ENCODE data around the gene HINT3. TPM values are rescaled to one million over a fixed set of nuclear protein-coding genes. Genes with fewer than 3 reads are reported as not detected.

The HINT3 gene
- total RNA-seq, 1 donor from 2014 or later = 20.9 TPM

DNA sequence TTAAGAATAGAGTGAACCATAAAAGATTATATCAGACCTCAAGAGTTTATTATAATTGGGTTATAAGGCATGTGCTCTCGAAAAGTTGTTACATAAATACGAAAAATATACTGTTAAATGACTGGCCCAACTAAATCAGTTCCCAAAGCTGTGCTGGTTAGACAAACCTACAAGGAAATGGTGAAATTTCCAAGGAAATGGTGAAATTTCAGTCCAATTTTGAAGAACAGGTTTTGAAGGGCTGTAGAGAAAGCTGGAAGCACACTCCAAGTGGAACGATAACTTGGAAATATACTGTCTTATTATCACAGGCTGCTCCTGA is 29.4 kb downstream of the HINT3 start:
- DNase-seq (ENCODE audit: low spot score, unreplicated experiment) = no peak
- Mint-ChIP-seq H3K4me1 (ENCODE audit: low read depth) (peaks cover 13% of the 10 kb centered on the region), H3K9me3 (ENCODE audit: low read depth) (no peaks in the 10 kb centered on the region), H3K4me3 (ENCODE audit: low read depth) (no peak overlapping the region), H3K27me3 (no peaks in the 10 kb centered on the region), H3K36me3 (ENCODE audit: insufficient read depth) (no peaks in the 10 kb centered on the region), H3K27ac (no peak overlapping the region)
- TF ChIP-seq CTCF (IDR thresholded peaks at IDR 0.05; ENCODE audit: unreplicated experiment) = no peak

- H3K27me3 Mint-ChIP-seq = no peaks in the 10 kb centered on the region
- H3K4me3 Mint-ChIP-seq (ENCODE audit: low read depth) = peak within 1 kb of the TSS; percentile 24
Measured at GRCh38 chr6:125986301-125987025, 29.9 kb downstream of the HINT3 start, which contains the start of gene TRMT11. TRMT11 (plus strand) TSS chr6:125986540; CDS start chr6:125986551, 11 bp downstream.

GRCh38 chr6:125987026-125987617 is 30.6 kb downstream of the HINT3 start:
- Mint-ChIP-seq H3K9me3 (ENCODE audit: low read depth) (no peaks in the 10 kb centered on the region), H3K4me3 (ENCODE audit: low read depth) (no peak overlapping the region), H3K27me3 (no peaks in the 10 kb centered on the region), H3K27ac (no peak overlapping the region), H3K36me3 (ENCODE audit: insufficient read depth) (no peaks in the 10 kb centered on the region), H3K4me1 (ENCODE audit: low read depth) (peaks cover 13% of the 10 kb centered on the region)
- DNase-seq (ENCODE audit: low spot score, unreplicated experiment) = no peak
- TF ChIP-seq CTCF (IDR thresholded peaks at IDR 0.05; ENCODE audit: unreplicated experiment) = no peak

More at GRCh38 chr6:125986301-125987025, 29.9 kb downstream of the HINT3 start, which contains the start of gene TRMT11:
- peak; percentile 24 for TF ChIP-seq CTCF (IDR thresholded peaks at IDR 0.05; ENCODE audit: unreplicated experiment)
- Mint-ChIP-seq H3K27ac (no peak within 1 kb of the TSS), H3K36me3 (ENCODE audit: insufficient read depth) (no peaks in the 10 kb centered on the region), H3K9me3 (ENCODE audit: low read depth) (no peaks in the 10 kb centered on the region), H3K4me1 (ENCODE audit: low read depth) (peaks cover 13% of the 10 kb centered on the region)
- peak; percentile 87 for DNase-seq (ENCODE audit: low spot score, unreplicated experiment)

DNA sequence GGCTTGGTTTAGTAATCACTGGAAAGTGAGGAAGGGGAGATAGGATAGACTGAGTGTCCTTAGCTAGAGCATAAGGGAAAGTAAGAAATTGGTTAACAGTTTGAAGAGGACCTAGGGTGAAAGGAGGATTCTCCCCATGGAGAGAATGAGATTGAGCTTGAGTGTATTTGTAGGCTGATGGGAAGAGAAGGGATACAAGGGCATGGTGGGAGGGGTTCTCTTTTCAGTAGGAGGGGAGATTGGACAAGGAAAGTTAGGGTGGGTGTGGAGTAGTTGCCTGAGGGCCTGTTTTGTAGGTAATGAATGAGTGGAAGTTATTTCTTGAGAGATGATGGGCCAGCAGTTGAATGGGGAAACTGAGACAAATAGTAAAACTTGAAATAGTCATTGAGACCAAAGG is 31.7 kb downstream of the HINT3 start:
- Mint-ChIP-seq H3K27me3 (no peaks in the 10 kb centered on the region), H3K9me3 (ENCODE audit: low read depth) (no peaks in the 10 kb centered on the region), H3K27ac (no peak overlapping the region), H3K4me3 (ENCODE audit: low read depth) (no peak overlapping the region), H3K4me1 (ENCODE audit: low read depth) (peaks cover 13% of the 10 kb centered on the region), H3K36me3 (ENCODE audit: insufficient read depth) (no peaks in the 10 kb centered on the region)
- TF ChIP-seq CTCF (IDR thresholded peaks at IDR 0.05; ENCODE audit: unreplicated experiment) = no peak
- no peak for DNase-seq (ENCODE audit: low spot score, unreplicated experiment)

DNA sequence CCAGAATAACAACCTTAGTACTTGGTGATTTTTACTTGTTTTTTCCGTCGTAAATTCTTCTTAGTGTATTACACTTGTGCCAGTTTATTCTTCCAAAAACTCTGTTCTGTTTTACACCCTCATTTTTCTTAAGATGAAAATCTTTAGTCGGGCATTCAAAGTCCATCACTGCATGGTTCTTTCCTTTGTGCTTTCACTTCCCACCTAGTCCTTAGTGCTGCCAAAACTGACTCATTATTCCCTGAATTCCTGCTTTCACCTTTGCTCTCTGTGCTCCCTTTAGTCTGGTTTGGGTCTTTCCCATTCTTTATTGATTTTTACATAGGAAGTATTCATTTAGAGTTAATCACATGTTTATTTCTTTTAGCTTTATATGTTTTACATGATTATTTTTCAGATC is 33.1 kb downstream of the HINT3 start:
- H3K36me3 Mint-ChIP-seq (ENCODE audit: insufficient read depth) = no peaks in the 10 kb centered on the region
- H3K9me3 Mint-ChIP-seq (ENCODE audit: low read depth) = no peaks in the 10 kb centered on the region
- no peak for DNase-seq (ENCODE audit: low spot score, unreplicated experiment)
- no peak for TF ChIP-seq CTCF (IDR thresholded peaks at IDR 0.05; ENCODE audit: unreplicated experiment)
- H3K4me1 Mint-ChIP-seq (ENCODE audit: low read depth) = peaks cover 13% of the 10 kb centered on the region
- H3K27me3 Mint-ChIP-seq = no peaks in the 10 kb centered on the region
- H3K27ac Mint-ChIP-seq = no peak overlapping the region
- H3K4me3 Mint-ChIP-seq (ENCODE audit: low read depth) = peak overlapping the region; percentile 9
